Sigmoid colon (tissue), 7 donors: ENCODE measurements around the gene ASS1. TPM values are rescaled to one million over a fixed set of nuclear protein-coding genes. Genes with fewer than 3 reads are reported as not detected.

ENCODE experiments used
- DNase-seq: peaks from one replicate; pipeline ENCODE4 v3.0.0-alpha.2; 2019
- H3K27ac ChIP-seq, 4 donors: fragments of 200-600 bp; sonication (generic); one replicate each; pipeline ENCODE4 v1.5.1; 2016 to 2019; ENCODE audit warnings: mild to moderate bottlenecking in 1 of 4
- H3K27me3 ChIP-seq, 3 donors: fragments of 200-600 bp; sonication (generic); one replicate each; pipeline ENCODE4 v1.5.1; 2019; ENCODE audit warnings: mild to moderate bottlenecking in 1 of 3
- H3K36me3 ChIP-seq, 4 donors: fragments of 200-600 bp; sonication (generic); one replicate each; pipeline ENCODE4 v1.5.1; 2016 to 2019
- H3K4me1 ChIP-seq, 4 donors: fragments of 200-600 bp; sonication (generic); one replicate each; pipeline ENCODE4 v1.5.1; 2017 to 2019
- H3K4me3 ChIP-seq, 4 donors: fragments of 200-600 bp; sonication (generic); one replicate each; pipeline ENCODE4 v1.5.1; 2017 to 2019; ENCODE audit warnings: mild to moderate bottlenecking in 2 of 4, moderate library complexity in 1 of 4
- H3K9me3 ChIP-seq, 4 donors: fragments of 200-600 bp in 3 of 4; sonication (generic) in 3 of 4; one replicate each; pipeline versions ENCODE4 v1.5.1 to v1.6.1; 2013 to 2019
- EP300 ChIP-seq, 4 donors: sonication (generic); formaldehyde crosslinking; IDR thresholded peaks; one replicate each; pipeline ENCODE4 v1.6.1; 2017; ENCODE audit warnings: antibody characterized with exemption in 4 of 4
- POLR2A ChIP-seq, 2 donors: fragments of 450-650 bp; IDR thresholded peaks; one replicate each; pipeline ENCODE4 v1.6.1; 2016; ENCODE audit warnings: antibody characterized with exemption in 2 of 2, mild to moderate bottlenecking in 2 of 2, moderate library complexity in 2 of 2
- POLR2AphosphoS5 ChIP-seq, 4 donors: sonication (generic); formaldehyde crosslinking; IDR thresholded peaks; one replicate each; pipeline ENCODE4 v1.6.1; 2017; ENCODE audit warnings: antibody characterized with exemption in 4 of 4
- WGBS, 2 donors: extraction: QIAGEN DNeasy Blood & Tissue Kit; methylation state at CpG; one replicate each; pipeline ENCODE4 v1.1.7; 2013; 5-methylcytosine and 5-hydroxymethylcytosine counted together
- intact Hi-C: fragments of 100-400 bp; cut with DNase I; formaldehyde crosslinking; loops from one replicate; pipeline ENCODE4 v1.15.1; 2023
- polyA plus RNA-seq, 3 donors: library from polyadenylated mRNA; stranded (reverse); fragments of 200-250 nt; gene quantifications; one replicate each; pipeline ENCODE4 v1.2.3, GENCODE V29; 2013
- total RNA-seq, 4 donors: library from RNA; depleted of rRNA; stranded (reverse); fragments of >200 nt; gene quantifications; one replicate each; pipeline ENCODE4 v1.1.0, GENCODE V29; 2016
- TF ChIP-seq, protein P1 (sequence below), 4 experiments: fragments of 450-650 bp in 3 of 4; fragments of 200-600 bp in 1 of 4; IDR thresholded peaks; one replicate each; pipeline ENCODE4 v1.5.1; 2016 to 2019; ENCODE audit warnings: antibody characterized with exemption in 4 of 4, mild to moderate bottlenecking in 3 of 4, moderate library complexity in 2 of 4
- donor health status: healthy with polysubstance abuse.
- donor health status: Bipolar disorder and iron deficiency.
- donor health status: healthy.

Gene ASS1
- total and polyA plus RNA-seq, 7 donors: 65.8 to 1,420 (median 84.2) TPM

DNA sequence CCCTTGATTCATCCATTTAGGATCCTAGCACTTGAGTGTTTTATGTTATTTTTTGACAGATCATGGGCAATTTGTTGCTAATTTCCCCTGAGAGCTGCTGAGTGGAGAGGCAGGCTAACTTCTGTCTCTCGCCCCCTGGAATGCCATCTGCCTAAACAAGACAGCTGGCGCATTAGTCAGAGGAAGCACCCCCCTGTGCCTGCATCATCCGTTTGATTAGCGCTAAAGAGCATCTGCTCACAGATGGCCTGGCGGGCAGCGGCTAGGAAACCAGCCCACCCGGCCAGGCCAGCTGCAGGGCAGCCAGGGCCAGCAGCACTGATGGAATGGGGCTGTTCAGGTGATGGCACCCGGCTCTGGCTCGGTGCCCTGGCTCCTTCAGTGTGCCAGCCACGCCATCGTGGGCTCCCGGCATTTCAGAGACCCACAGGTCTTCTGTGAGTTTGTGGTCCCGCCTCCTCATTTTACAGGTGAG is 22.9 kb upstream of the ASS1 start:
- intact Hi-C loops: no loop called here
- Histone ChIP-seq H3K9me3 (no peaks in the 10 kb centered on the region), H3K27me3 (no peaks in the 10 kb centered on the region), H3K36me3 (peaks cover 0 to 47% (median 11%) of the 10 kb centered on the region in 4 donors), H3K4me1 (peaks cover 0 to 22% (median 17%) of the 10 kb centered on the region in 4 donors), H3K27ac (peak overlapping the region in 2 of 4 donors; percentile 63 to 78), H3K4me3 (no peak overlapping the region)
- no peak for TF ChIP-seq EP300 (IDR thresholded peaks at IDR 0.05)
- TF ChIP-seq, protein P1, sequence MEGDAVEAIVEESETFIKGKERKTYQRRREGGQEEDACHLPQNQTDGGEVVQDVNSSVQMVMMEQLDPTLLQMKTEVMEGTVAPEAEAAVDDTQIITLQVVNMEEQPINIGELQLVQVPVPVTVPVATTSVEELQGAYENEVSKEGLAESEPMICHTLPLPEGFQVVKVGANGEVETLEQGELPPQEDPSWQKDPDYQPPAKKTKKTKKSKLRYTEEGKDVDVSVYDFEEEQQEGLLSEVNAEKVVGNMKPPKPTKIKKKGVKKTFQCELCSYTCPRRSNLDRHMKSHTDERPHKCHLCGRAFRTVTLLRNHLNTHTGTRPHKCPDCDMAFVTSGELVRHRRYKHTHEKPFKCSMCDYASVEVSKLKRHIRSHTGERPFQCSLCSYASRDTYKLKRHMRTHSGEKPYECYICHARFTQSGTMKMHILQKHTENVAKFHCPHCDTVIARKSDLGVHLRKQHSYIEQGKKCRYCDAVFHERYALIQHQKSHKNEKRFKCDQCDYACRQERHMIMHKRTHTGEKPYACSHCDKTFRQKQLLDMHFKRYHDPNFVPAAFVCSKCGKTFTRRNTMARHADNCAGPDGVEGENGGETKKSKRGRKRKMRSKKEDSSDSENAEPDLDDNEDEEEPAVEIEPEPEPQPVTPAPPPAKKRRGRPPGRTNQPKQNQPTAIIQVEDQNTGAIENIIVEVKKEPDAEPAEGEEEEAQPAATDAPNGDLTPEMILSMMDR (IDR thresholded peaks at IDR 0.05): no peak
- no peak for DNase-seq
- WGBS, 2 donors: 75 to 77% methylated on average over 13 of the region's 13 CpGs

DNA sequence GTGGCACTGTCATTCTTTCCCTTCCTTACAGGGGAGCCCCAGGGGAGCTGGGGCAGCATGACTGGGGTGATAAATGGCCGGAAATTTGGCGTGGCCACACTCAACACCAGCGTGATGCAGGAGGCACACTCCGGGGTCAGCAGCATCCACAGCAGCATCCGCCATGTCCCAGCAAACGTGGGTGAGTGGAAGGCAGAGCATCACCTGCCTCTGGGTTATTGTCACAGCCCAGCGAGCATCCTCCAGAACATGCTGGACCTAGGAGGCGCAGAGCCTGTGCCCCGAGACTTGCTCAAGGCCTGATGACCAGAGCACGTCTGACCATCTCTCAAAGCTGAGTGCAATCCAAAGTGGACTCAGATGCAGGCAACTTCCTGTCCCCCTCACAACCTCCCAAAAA is 22.2 kb upstream of the ASS1 start:
- DNase-seq: no peak
- no peak for TF ChIP-seq POLR2A (IDR thresholded peaks at IDR 0.05)
- TF ChIP-seq EP300 (IDR thresholded peaks at IDR 0.05): no peak
- no peak for TF ChIP-seq POLR2AphosphoS5 (IDR thresholded peaks at IDR 0.05)
- TF ChIP-seq, protein P1 (IDR thresholded peaks at IDR 0.05): no peak

DNA sequence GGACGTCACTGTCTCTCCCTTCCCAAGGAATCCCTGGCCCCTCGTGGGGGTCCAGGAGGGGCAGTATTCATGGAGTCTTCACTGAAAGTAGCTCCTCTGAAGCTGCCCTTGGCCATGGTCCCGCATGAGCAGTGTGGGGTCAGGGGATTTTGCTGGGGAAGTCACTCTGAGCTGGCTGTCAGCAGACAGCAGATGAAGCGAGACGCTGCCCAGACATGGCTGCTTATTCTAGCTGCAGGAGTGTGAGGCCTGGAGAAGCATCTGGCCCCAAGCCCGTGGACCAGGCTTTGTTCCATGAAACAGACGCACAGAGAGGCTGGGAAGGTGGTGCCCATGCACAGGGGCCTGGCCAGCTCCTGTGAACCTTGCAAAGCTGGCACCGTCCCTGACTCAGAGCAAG is 21.5 kb upstream of the ASS1 start:
- H3K4me3 ChIP-seq: no peak overlapping the region
- intact Hi-C loops: no loop called here
- peak overlapping the region in 3 of 4 donors; percentile 56 to 78 (median 63) for H3K27ac ChIP-seq
- peak; percentile 92 for DNase-seq
- H3K4me1 ChIP-seq: peaks cover 0 to 22% (median 17%) of the 10 kb centered on the region in 4 donors
- H3K27me3 ChIP-seq: no peaks in the 10 kb centered on the region
- no peaks in the 10 kb centered on the region for H3K9me3 ChIP-seq
- peaks cover 0 to 53% (median 19%) of the 10 kb centered on the region in 4 donors for H3K36me3 ChIP-seq
- peak; percentile 12 to 73 (median 70) for TF ChIP-seq POLR2AphosphoS5 (IDR thresholded peaks at IDR 0.05)
- no peak for TF ChIP-seq EP300 (IDR thresholded peaks at IDR 0.05)
- 73 to 78% methylated on average over 8 of the region's 8 CpGs for WGBS, 2 donors

More for the DNA sequence above, 22.2 kb upstream of the ASS1 start:
- WGBS, 2 donors: 85 to 89% methylated on average over 10 of the region's 10 CpGs
- no peaks in the 10 kb centered on the region for H3K27me3 ChIP-seq
- peak overlapping the region in 3 of 4 donors; percentile 56 to 78 (median 63) for H3K27ac ChIP-seq
- no peak overlapping the region for H3K4me3 ChIP-seq
- H3K36me3 ChIP-seq: peaks cover 0 to 53% (median 14%) of the 10 kb centered on the region in 4 donors
- peaks cover 0 to 22% (median 17%) of the 10 kb centered on the region in 4 donors for H3K4me1 ChIP-seq
- H3K9me3 ChIP-seq: no peaks in the 10 kb centered on the region
- intact Hi-C loops: no loop called here

DNA sequence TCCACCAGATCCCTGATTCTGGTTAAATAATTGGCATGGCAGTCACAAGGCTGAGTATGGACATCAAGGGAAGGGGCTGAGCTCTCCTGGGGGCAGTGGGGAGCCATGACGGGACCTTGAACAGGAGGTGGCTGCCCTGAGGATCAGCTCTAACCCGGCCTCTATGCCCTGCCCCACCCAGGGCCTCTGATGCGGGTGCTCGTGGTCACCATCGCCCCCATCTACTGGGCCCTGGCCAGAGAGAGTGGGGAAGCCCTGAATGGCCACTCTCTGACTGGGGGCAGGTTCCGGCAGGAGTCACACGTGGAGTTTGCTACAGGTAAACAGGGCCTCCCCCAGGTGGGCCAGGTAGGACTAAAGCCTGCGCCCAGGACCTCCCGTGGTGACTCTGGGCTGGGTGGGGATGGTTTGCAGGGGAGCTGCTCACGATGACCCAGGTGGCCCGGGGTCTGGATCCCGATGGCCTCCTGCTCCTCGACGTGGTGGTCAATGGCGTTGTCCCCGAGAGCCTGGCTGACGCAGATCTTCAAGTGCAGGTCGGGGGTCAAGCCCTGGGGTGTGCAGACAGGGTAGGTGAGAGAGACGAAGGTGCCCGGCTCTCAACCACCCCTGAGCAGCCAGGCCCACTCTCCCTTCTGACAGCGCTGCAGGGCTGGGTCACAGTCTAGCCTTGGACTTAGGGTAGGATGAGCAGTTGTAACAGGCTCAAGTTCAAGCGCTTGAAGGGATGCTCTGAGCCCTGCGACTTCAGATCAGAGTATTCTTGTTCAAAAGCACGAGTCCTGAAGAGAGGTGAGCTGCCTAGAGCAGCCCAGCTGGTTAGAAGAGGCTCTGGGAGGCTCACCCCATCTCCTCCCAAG is 19.9 kb upstream of the ASS1 start:
- H3K36me3 ChIP-seq: peaks cover 0 to 55% (median 20%) of the 10 kb centered on the region in 4 donors
- TF ChIP-seq POLR2A (IDR thresholded peaks at IDR 0.05) (no peak), EP300 (IDR thresholded peaks at IDR 0.05) (no peak), POLR2AphosphoS5 (IDR thresholded peaks at IDR 0.05) (no peak)
- TF ChIP-seq, protein P1 (IDR thresholded peaks at IDR 0.05): no peak
- no peak for DNase-seq
- H3K4me1 ChIP-seq: peaks cover 0 to 22% (median 17%) of the 10 kb centered on the region in 4 donors
- no peaks in the 10 kb centered on the region for H3K27me3 ChIP-seq
- H3K9me3 ChIP-seq: no peaks in the 10 kb centered on the region
- no peak overlapping the region for H3K4me3 ChIP-seq
- H3K27ac ChIP-seq: no peak overlapping the region
- 91 to 94% methylated on average over 24 of the region's 24 CpGs for WGBS, 2 donors
- intact Hi-C loops: no loop called here

DNA sequence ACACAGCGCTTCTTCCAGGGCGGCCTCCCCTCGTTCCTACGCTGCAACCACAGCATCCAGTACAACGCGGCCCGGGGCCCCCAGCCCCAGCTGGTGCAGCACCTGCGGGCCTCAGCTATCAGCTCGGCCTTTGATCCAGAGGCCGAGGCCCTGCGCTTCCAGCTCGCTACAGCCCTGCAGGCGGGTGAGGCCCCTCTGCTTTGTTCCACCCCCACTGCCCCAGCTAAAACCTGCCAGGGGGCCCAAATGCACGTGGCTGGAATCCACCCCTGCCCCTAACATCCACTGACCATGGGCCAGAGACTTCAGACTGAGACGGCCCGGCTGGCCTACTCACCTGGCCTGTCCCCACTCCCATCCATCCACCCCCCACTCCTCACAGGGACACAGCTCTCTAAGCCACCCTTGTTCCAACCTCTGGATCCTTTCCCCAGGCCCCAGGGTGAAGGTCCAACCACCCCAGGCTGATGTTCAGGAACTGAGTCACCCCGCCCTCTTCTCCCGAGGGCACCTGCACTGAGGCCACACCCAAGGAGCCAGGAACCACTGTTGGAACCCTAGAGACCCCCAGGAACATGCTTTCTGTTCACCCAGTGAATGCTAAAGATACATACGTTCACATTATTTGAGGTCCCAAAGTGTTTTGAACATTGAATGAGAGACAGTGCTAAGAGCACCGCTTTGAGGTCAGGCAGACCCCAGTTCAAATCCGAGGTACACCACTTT is 18.9 kb upstream of the ASS1 start:
- H3K4me3 ChIP-seq: no peak overlapping the region
- no peak for TF ChIP-seq POLR2A (IDR thresholded peaks at IDR 0.05)
- TF ChIP-seq, protein P1 (IDR thresholded peaks at IDR 0.05): no peak
- 67 to 76% methylated on average over 21 of the region's 21 CpGs for WGBS, 2 donors
- no peaks in the 10 kb centered on the region for H3K27me3 ChIP-seq
- intact Hi-C loops: no loop called here
- peaks cover 0 to 59% (median 24%) of the 10 kb centered on the region in 4 donors for H3K36me3 ChIP-seq
- H3K9me3 ChIP-seq: no peaks in the 10 kb centered on the region
- H3K27ac ChIP-seq: no peak overlapping the region
- peaks cover 0 to 22% (median 17%) of the 10 kb centered on the region in 4 donors for H3K4me1 ChIP-seq
- DNase-seq: no peak
